MG63 (cell line): Measurements from ENCODE around the gene UBFD1. TPM values are rescaled to one million over a fixed set of nuclear protein-coding genes. Genes with fewer than 3 reads are reported as not detected.

ENCODE experiments used
- DNase-seq: peaks from one replicate; pipeline ENCODE4 v3.0.0-alpha.2; 2020
- H3K27me3 ChIP-seq: fragments of 250-450 bp; sonication (Bioruptor Pico); 2 replicates; pipeline ENCODE4 v1.5.1; 2020; ENCODE audit warnings: mild to moderate bottlenecking, moderate library complexity
- H3K36me3 ChIP-seq: fragments of 250-450 bp; sonication (Bioruptor Pico); 2 replicates; pipeline ENCODE4 v1.5.1; 2020; ENCODE audit warnings: mild to moderate bottlenecking, moderate library complexity
- H3K4me3 ChIP-seq: fragments of 250-450 bp; sonication (Bioruptor Pico); 2 replicates; pipeline ENCODE4 v1.5.1; 2020; ENCODE audit warnings: mild to moderate bottlenecking, moderate library complexity
- H3K9me3 ChIP-seq: fragments of 250-450 bp; sonication (Bioruptor Pico); 2 replicates; pipeline ENCODE4 v1.5.1; 2020; ENCODE audit warnings: mild to moderate bottlenecking, moderate library complexity
- total RNA-seq: library from RNA; depleted of rRNA; stranded (reverse); fragments of >200 nt; shearing (Covaris generic); gene quantifications from 2 replicates; pipeline ENCODE4 v1.2.3, GENCODE V29; 2014; ENCODE audit warnings: low replicate concordance

Gene UBFD1
- total RNA-seq, 1 experiment from 2014 or later = 59.3 TPM

DNA sequence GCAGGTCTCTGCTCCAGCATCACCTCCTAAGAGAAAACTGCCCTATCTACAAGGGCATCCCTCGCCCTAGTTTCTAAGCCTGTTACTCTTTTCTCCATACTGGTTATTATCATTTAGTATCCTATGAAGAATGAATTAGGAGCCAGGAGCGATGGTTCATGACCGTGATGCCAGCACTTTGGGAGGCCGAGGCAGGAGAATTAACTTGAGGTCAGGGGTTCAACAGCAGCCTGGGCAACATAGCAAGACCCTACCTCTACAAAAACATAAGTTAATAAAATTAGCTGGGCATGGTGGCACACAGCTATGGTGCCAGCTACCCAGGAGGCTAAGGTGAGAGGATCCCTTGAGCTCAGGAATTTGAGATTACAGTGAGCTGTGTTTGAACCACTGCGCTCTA lies 7.6 kb upstream of the UBFD1 start:
- DNase-seq = no peak
- no peaks in the 10 kb centered on the region for H3K9me3 ChIP-seq
- H3K27me3 ChIP-seq = no peaks in the 10 kb centered on the region
- no peak overlapping the region for H3K4me3 ChIP-seq
- H3K36me3 ChIP-seq = peaks cover 84% of the 10 kb centered on the region

DNA sequence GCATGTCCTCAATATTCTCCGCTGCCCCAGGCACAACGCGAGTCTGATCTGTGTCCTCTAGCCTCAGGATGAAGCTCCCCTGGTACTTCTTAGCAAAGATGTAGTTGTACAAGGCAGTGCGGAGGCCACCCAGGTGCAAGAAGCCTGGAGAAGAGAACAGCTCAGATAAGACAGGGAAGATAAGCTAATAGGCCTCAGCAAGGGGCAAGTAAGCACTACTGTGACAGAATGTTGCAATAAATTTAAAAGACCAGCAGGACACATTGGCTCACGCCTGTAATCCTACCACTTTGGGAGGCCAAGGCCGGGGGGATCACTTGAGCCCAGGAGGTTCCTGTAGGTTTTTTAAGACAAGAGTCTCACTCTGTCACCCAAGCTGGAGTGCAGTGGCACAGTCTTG lies 5.4 kb upstream of the UBFD1 start:
- Histone ChIP-seq H3K36me3 (peaks cover 70% of the 10 kb centered on the region), H3K27me3 (no peaks in the 10 kb centered on the region), H3K4me3 (no peak overlapping the region), H3K9me3 (no peaks in the 10 kb centered on the region)
- no peak for DNase-seq

GRCh38 chr16:23554536-23554935 lies 3.0 kb upstream of the UBFD1 start:
- no peak for DNase-seq

DNA sequence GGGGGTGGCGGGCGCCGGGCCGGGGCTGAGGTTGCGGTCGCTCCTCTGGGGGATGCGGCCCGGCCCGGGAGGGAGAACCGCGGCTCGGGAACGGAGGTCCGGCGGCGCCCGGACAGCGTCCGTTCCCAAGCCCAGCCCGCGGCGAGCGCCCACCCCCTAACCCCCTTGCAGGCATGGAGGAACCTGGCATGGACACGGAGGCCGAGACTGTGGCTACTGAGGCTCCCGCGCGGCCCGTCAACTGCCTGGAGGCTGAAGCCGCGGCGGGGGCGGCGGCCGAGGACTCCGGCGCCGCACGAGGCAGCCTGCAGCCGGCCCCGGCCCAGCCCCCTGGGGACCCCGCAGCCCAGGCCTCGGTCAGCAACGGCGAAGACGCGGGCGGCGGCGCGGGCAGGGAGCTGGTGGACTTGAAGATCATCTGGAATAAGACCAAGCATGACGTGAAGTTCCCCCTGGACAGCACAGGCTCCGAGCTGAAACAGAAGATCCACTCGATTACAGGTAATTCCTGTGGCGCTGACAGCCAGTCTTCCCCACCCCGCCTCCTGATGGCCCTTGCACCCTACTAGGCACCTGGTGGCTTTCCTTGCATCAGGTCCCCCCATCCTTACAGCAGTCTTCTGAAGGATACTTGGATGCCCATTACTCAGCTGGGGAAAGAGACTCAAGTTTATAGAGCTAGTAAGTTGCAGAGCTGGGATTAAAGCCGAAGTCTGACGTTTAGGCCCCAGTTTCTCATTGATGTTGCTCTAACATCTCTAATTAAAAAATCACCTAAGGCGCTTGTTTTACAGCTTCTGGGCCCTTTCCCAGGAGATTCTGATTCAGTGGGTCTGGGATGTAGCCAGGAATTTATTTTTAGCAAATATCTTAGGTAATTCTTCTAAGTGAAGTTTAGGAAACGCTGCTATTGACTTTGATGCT lies 514 bp downstream of the UBFD1 start:
- peak; percentile 37 for DNase-seq
- Histone ChIP-seq H3K9me3 (no peaks in the 10 kb centered on the region), H3K27me3 (no peaks in the 10 kb centered on the region), H3K4me3 (peak overlapping the region; percentile 95), H3K36me3 (peaks cover 63% of the 10 kb centered on the region)

More at GRCh38 chr16:23554536-23554935, 3.0 kb upstream of the UBFD1 start:
- H3K36me3 ChIP-seq = peaks cover 60% of the 10 kb centered on the region
- no peaks in the 10 kb centered on the region for H3K9me3 ChIP-seq
- no peak overlapping the region for H3K4me3 ChIP-seq
- no peaks in the 10 kb centered on the region for H3K27me3 ChIP-seq

- no peak for DNase-seq
- Histone ChIP-seq H3K27me3 (no peaks in the 10 kb centered on the region), H3K9me3 (no peaks in the 10 kb centered on the region), H3K4me3 (no peak overlapping the region), H3K36me3 (peaks cover 85% of the 10 kb centered on the region)
Measured at GRCh38 chr16:23561586-23561985, 4.1 kb downstream of the UBFD1 start.

DNA sequence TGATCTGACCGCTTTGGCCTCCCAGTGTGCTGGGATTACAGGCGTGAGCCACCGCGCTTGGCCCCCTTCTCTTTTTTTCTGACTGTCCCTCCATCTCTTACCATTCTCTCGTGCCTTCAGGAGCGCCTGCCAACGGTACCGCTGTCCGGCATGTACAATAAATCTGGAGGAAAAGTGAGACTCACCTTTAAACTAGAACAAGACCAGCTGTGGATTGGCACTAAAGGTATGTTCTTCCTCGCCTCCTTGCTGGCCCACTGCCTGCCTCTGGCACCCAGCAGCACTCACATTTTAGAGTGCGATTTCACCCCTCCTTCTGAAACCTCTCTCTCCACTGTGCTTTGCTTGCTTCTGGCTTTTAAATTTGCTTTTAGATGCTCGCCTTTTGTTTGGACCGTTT lies 5.0 kb downstream of the UBFD1 start:
- Histone ChIP-seq H3K9me3 (no peaks in the 10 kb centered on the region), H3K27me3 (no peaks in the 10 kb centered on the region), H3K4me3 (no peak overlapping the region), H3K36me3 (peaks cover 89% of the 10 kb centered on the region)
- DNase-seq = no peak

DNA sequence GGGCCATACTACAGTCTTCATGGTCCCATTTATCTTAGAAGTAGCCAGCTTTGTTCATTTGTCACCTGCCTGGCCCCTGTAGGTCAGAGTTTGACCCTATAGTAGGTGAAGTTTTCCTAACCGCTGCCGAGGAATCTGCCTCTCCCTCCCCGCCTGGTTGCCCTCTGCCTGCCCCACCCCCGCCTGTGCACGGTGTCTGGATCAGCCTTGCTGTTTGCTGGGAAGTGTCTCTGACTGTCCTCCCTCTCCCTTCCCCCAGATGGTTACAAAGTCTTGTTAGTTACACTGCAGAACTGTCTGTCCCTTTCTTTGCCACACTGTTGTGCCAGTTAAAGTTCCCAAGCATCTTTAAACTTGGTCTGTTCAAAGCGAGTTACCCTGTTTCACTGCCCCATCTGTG lies 5.7 kb downstream of the UBFD1 start:
- no peak for DNase-seq
- no peak overlapping the region for H3K4me3 ChIP-seq
- no peaks in the 10 kb centered on the region for H3K27me3 ChIP-seq
- no peaks in the 10 kb centered on the region for H3K9me3 ChIP-seq
- peaks cover 92% of the 10 kb centered on the region for H3K36me3 ChIP-seq

GRCh38 chr16:23564575-23565363 lies 7.2 kb downstream of the UBFD1 start:
- no peaks in the 10 kb centered on the region for H3K27me3 ChIP-seq
- peaks cover 96% of the 10 kb centered on the region for H3K36me3 ChIP-seq
- no peak for DNase-seq

DNA sequence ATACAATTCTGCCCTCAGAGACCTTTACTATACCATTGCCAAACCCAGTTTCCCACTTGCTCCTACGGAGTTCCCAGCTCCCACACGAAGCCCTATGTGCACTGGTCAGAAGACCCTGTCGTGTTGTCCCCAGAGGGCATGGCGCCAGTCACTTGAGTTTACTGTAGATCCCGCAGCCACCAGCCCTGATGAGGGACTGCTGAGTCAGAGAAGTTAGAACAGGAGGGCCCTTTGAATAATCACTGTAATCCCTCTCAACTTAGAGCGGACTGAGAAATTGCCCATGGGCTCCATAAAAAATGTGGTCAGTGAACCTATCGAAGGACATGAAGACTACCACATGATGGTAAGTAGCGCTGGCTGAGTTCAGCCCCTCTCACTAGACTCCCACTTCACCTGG lies 9.2 kb downstream of the UBFD1 start:
- Histone ChIP-seq H3K9me3 (no peaks in the 10 kb centered on the region), H3K36me3 (peaks cover 91% of the 10 kb centered on the region), H3K4me3 (no peak overlapping the region), H3K27me3 (no peaks in the 10 kb centered on the region)
- DNase-seq = no peak

More at GRCh38 chr16:23564575-23565363, 7.2 kb downstream of the UBFD1 start:
- Histone ChIP-seq H3K4me3 (no peak overlapping the region), H3K9me3 (no peaks in the 10 kb centered on the region)

DNA sequence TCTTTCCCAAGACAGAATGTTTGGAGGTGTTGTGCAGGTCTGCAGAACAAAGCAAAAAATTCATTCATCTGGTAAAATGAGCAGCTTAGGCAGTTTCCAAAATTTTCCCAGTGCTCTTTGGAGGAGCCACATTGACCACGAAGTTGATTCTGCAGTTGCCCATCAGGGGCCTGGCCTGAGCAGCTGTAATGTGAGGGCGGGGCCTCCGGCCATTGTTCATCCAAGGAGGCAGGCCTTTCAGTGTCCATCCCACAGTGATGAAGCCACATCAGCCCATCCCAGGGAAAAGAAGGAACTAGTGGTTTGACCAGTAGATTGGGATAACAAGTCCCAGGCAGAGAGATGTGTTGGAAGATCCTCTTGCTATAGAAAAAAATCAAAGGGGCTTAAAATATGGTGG lies 10.1 kb downstream of the UBFD1 start:
- Histone ChIP-seq H3K27me3 (no peaks in the 10 kb centered on the region), H3K4me3 (no peak overlapping the region), H3K36me3 (peaks cover 91% of the 10 kb centered on the region), H3K9me3 (no peaks in the 10 kb centered on the region)
- DNase-seq = peak; percentile 11

DNA sequence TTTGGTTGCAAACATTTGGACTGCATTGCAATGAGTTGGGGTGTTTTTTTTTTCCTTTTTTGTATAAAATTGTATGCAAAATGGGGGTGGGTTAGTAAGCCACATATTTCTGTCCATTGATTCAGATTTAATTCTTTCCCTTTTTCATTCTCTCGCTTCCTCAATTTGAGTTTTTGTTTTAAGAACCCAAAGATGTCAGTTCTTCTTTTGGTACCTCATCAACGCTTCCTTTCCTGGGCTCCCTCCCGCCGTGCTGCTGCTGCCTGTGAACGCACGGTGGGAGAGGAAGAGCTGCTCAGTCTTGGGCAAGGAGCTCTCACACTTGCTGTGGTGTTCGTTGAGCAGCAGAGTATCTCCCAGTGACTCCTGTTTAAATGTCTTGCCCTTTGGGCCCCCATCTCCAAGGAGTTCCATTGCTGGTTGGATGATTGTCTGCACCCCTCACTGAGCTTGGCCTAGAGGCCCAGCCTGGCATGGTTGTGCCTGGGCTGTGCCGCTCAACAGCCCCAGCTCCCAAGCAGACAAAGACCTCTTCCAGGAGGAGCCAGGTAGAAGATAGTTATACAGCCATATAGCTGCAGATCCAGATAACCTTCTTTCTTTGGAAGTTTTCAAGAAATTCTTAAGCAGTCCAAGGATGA lies 13.6 kb downstream of the UBFD1 start:
- Histone ChIP-seq H3K27me3 (no peaks in the 10 kb centered on the region), H3K36me3 (peaks cover 80% of the 10 kb centered on the region), H3K4me3 (no peak overlapping the region), H3K9me3 (no peaks in the 10 kb centered on the region)
- no peak for DNase-seq

DNA sequence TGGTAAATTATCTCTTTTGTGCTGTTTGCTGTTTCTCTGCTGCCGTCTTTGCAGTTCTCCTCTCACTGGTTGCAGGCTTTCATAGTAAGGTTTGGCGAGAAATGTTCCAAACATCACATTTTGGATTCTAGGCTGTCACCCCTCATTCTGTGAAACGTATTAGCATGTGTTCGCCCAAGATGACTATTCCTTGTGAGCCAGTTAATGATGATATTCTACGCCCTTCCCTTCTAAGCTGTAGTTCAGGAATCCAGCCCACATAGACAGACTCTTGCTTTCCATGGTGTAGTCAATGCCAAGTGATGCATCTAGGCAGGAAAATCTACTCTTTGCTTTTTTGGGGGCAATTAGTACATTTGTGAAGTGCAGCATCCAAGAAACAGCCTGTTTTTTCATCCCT lies 14.4 kb downstream of the UBFD1 start:
- DNase-seq = no peak
- peaks cover 72% of the 10 kb centered on the region for H3K36me3 ChIP-seq
- H3K9me3 ChIP-seq = no peaks in the 10 kb centered on the region
- H3K27me3 ChIP-seq = no peaks in the 10 kb centered on the region
- no peak overlapping the region for H3K4me3 ChIP-seq

- Histone ChIP-seq H3K4me3 (no peak overlapping the region), H3K36me3 (peaks cover 67% of the 10 kb centered on the region), H3K9me3 (no peaks in the 10 kb centered on the region), H3K27me3 (no peaks in the 10 kb centered on the region)
- DNase-seq = no peak
Measured at GRCh38 chr16:23572394-23572793, 14.9 kb downstream of the UBFD1 start.

DNA sequence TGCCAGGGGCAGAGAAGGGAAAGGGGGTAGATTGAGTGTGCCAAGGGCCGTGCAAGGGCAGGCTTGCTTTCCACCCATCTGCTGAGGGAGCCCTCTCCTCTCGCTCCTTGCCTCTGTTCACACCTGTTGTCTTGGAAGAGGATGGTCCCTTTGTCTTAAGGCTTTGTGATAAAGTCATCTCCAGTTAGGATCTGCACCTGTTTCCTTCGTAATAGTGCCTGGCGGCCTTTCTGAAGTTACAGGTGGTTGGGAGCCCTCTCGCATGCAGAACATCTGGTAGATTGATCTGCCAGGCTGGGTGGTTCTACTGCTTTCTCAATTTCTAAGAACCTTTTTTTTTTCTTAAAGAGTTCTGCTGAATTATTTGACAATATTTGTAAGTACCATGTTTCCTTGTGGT lies 16.3 kb downstream of the UBFD1 start:
- peaks cover 64% of the 10 kb centered on the region for H3K36me3 ChIP-seq
- DNase-seq = no peak

DNA sequence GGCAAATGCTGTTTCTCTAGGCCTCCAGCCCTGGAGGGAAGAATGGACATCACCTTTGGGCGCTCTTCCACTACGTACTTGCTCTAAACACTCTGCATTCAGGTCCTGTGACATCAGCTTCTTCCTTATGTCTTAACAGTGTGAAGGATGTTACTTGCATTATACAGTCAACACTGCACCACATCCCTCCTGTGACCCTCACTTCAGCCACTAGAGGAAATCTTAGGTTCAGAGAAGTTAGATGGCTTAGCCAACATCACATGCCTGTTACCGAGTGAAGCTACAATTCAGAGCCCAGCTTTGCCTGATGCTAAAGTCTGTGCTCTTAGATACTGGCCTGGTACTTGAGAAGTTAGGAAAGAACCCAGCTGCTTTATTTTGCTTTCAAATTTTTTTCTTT lies 18.3 kb downstream of the UBFD1 start:
- Histone ChIP-seq H3K9me3 (no peaks in the 10 kb centered on the region), H3K4me3 (no peak overlapping the region), H3K36me3 (peaks cover 62% of the 10 kb centered on the region), H3K27me3 (no peaks in the 10 kb centered on the region)
- DNase-seq = no peak

More for the DNA sequence above, 16.3 kb downstream of the UBFD1 start:
- H3K9me3 ChIP-seq = no peaks in the 10 kb centered on the region
- no peaks in the 10 kb centered on the region for H3K27me3 ChIP-seq
- H3K4me3 ChIP-seq = no peak overlapping the region

DNA sequence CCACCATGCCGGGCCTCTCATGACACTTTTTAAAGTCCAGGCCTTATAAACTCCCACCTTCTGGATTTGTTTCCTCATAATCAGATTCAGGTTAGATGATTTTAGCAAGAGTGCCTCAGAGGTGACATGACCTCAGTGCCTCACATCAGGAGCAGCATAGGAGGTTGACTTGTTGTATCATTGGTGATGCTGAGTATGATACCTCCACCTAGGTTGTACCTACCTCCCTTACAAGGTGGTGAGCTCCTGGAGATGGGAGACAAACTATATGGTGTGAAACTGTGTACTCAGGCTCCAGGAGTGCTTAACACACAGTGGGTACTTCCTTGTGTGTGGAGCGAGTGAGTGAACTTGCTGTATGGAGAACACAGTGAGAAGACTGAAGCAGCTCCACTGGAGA lies 20.0 kb downstream of the UBFD1 start:
- no peak for DNase-seq
- Histone ChIP-seq H3K36me3 (peaks cover 61% of the 10 kb centered on the region), H3K9me3 (no peaks in the 10 kb centered on the region), H3K27me3 (no peaks in the 10 kb centered on the region), H3K4me3 (no peak overlapping the region)
